Uterus (tissue), 4 donors: Measurements from ENCODE around the gene C1QTNF4. TPM values are rescaled to one million over a fixed set of nuclear protein-coding genes. Genes with fewer than 3 reads are reported as not detected.

Source experiments
- DNase-seq, 2 donors: peaks; one replicate each; pipeline ENCODE4 v3.0.0-alpha.2; 2019 to 2020
- H3K27ac ChIP-seq, 2 donors: fragments of 200-600 bp; sonication (generic); 1 replicate in 1 of 2; 2 replicates in 1 of 2; pipeline ENCODE4 v1.5.1; 2016 to 2018
- H3K27me3 ChIP-seq, 2 donors: fragments of 200-600 bp; sonication (generic); one replicate each; pipeline ENCODE4 v1.5.1; 2018 to 2019; ENCODE audit warnings: control low read depth in 1 of 2
- H3K36me3 ChIP-seq, 2 donors: fragments of 200-600 bp; sonication (generic); one replicate each; pipeline ENCODE4 v1.5.1; 2019; ENCODE audit warnings: control low read depth in 1 of 2
- H3K4me1 ChIP-seq, 2 donors: fragments of 200-600 bp; sonication (generic); one replicate each; pipeline ENCODE4 v1.5.1; 2018 to 2019; ENCODE audit warnings: control low read depth in 1 of 2
- H3K4me3 ChIP-seq, 2 donors: fragments of 200-600 bp; sonication (generic); 1 replicate in 1 of 2; 2 replicates in 1 of 2; pipeline ENCODE4 v1.5.1; 2018 to 2019; ENCODE audit warnings: mild to moderate bottlenecking in 1 of 2
- H3K9me3 ChIP-seq, 2 donors: fragments of 200-600 bp; sonication (generic); one replicate each; pipeline ENCODE4 v1.5.1; 2019; ENCODE audit warnings: control low read depth in 1 of 2
- CTCF ChIP-seq, 4 experiments: fragments of 200-600 bp in 2 of 4; fragments of 450-650 bp in 2 of 4; sonication (generic) in 2 of 4; IDR thresholded peaks; one replicate each; pipeline ENCODE4 v1.5.1; 2016 to 2019; ENCODE audit warnings: antibody characterized with exemption in 4 of 4, mild to moderate bottlenecking in 2 of 4, moderate library complexity in 1 of 4
- POLR2A ChIP-seq, 2 donors: fragments of 450-650 bp; IDR thresholded peaks; one replicate each; pipeline ENCODE4 v1.6.1; 2016; ENCODE audit warnings: antibody characterized with exemption in 2 of 2, mild to moderate bottlenecking in 1 of 2, moderate library complexity in 1 of 2
- intact Hi-C: fragments of 100-400 bp; cut with DNase I; formaldehyde crosslinking; loops from one replicate; pipeline ENCODE4 v1.15.1; 2023; ENCODE audit warnings: low total_unique reads
- total RNA-seq, 4 donors: library from RNA; depleted of rRNA in 3 of 4; stranded (reverse); fragments of >200 nt in 3 of 4; gene quantifications; one replicate each; pipeline versions ENCODE4 v1.1.0 to v1.2.4, GENCODE V29; 2014 to 2023
- donor health status: DM: yes; HTN: yes; CAD: no.

Gene C1QTNF4
- total RNA-seq, 4 donors from 2014 or later: 5.0 to 15.4 (median 14.8) TPM

DNA sequence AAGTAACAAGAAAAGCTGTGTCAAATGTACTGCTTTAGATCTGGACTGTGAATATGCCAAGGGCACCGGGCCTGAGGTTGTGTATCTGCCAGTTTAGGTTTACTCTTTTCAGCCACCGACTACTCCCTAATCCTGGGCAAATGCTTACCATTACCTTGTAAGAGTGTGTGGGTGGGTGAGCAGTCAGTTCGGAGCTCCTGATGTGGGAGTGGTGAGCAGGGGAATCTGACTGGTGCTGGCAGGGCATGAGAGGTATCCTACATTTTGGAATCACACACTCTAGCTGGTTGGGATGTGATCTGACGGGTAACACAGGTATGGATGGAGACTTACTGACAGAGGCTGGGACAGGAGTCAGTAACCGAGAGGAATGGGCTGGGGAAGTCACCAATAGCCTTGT, 10.4 kb downstream of the C1QTNF4 start:
- TF ChIP-seq POLR2A (IDR thresholded peaks at IDR 0.05) (no peak), CTCF (IDR thresholded peaks at IDR 0.05) (no peak)
- no peak overlapping the region for H3K27ac ChIP-seq
- no peaks in the 10 kb centered on the region for H3K4me1 ChIP-seq
- intact Hi-C loops: no loop called here
- no peaks in the 10 kb centered on the region for H3K27me3 ChIP-seq
- H3K4me3 ChIP-seq: no peak overlapping the region
- no peaks in the 10 kb centered on the region for H3K9me3 ChIP-seq
- H3K36me3 ChIP-seq: no peaks in the 10 kb centered on the region
- no peak for DNase-seq

DNA sequence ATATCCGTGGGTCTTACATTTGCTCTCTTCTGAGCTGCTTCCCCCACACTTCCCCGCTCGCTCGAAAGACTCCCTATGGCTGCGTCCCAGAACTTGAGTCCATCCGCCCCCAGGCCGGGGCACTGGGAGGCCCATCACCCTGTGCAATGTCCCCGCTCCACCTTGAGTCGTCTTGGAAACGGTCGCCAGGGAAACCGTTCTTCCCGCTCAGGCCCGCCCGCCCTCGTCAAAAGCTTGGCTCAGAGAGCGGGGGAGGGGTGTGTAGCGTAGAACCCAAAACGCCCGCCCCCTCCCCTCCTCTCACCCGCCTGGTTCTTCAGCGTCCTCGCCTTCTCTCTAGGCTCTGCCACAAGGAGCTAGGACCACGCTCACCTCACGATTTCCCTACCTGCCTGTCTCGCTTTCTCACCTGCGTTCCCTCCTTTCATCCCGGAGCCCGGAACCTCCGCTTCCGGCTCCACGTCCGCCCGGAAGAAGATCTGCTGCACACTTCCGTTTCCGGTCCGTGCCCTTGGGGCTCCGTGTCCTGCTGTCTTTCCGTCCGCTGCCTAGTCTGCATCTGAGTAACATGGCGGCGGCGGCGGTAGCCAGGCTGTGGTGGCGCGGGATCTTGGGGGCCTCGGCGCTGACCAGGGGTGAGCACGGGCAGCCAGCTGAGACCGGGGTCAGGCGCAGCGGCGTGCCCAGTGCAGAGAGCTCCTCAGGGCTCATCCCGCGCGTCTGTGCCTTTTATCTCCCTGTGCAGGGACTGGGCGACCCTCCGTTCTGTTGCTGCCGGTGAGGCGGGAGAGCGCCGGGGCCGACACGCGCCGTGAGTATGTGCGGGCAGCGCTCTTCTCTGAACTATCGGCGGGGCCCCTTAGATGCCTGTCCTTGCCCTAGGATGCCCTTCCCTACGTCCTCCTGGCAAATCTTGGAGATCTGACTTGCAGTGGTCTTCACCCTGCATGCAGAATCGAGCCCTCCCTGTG, 15.4 kb downstream of the C1QTNF4 start, which contains the start of the genes KBTBD4 and NDUFS3:
KBTBD4 (minus strand) TSS at position 447 of the 971 bp plus-strand sequence; CDS start at position 428, 19 bp downstream.
NDUFS3 (plus strand) TSS at position 551 of the 971 bp plus-strand sequence; CDS start at position 569, 18 bp downstream.
- Histone ChIP-seq H3K27me3 (no peaks in the 10 kb centered on the region), H3K27ac (peak within 1 kb of the TSS; percentile 85 to 91), H3K9me3 (no peaks in the 10 kb centered on the region), H3K4me1 (no peaks in the 10 kb centered on the region), H3K36me3 (no peaks in the 10 kb centered on the region), H3K4me3 (peak within 1 kb of the TSS; percentile 92 to 97)
- intact Hi-C loops: no loop called here
- TF ChIP-seq CTCF (IDR thresholded peaks at IDR 0.05) (peak in 2 of 4 experiments; percentile 11 to 29), POLR2A (IDR thresholded peaks at IDR 0.05) (peak in 1 of 2 donors; percentile 66)
- DNase-seq: peak; percentile 84 to 88

DNA sequence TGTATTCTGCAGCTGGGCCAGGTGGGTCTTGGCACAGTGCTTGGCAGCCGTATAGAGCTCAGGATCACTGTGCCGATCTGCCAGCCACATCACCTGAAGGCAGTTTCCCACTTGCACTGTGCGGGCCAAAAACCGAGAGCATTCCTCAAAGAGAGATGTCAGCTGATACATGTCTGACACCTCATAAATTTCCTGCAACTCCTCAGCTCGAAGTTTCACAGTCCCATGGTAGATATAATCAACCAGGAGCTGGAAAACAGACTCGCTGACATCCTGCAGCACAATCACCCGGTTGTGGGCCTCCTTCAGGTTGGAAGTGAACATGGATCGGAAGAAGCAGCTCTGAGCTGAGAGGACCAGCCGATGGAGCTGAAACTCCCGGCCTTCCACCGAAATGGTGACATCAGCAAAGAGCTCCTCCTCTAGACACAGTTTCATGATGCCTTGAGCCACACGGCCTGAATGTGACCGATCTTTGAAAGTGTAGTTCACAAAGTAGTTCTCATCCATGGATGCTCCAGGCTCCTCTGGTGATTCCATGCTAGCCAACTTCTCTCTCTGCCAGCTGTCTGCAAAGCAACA, 16.7 kb downstream of the C1QTNF4 start:
- peak overlapping the region in 1 of 2 donors; percentile 97 for H3K4me3 ChIP-seq
- H3K27me3 ChIP-seq: no peaks in the 10 kb centered on the region
- intact Hi-C loops: no loop called here
- no peaks in the 10 kb centered on the region for H3K9me3 ChIP-seq
- H3K36me3 ChIP-seq: no peaks in the 10 kb centered on the region
- no peak for DNase-seq
- peak overlapping the region in 1 of 2 donors; percentile 85 for H3K27ac ChIP-seq
- H3K4me1 ChIP-seq: no peaks in the 10 kb centered on the region
- TF ChIP-seq POLR2A (IDR thresholded peaks at IDR 0.05) (no peak), CTCF (IDR thresholded peaks at IDR 0.05) (no peak)

DNA sequence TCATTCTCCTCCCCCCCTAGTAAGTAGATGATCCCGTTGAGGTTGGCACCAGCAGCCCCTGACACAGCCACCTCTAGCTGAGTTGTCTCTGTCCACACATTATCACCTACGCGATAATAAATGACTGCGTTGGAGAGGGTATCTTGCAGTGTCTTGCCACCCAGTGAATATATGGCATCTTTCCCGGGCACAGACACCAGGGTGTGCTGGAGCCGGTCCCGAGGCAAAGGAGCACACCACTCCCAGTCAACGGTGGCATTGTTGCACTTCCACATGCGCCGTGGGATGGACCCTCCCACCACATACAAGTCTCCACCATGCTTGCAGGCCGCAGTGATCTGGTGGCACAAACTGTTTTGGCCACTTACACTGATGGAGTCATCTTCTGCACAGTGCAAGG, 20.9 kb downstream of the C1QTNF4 start:
- H3K36me3 ChIP-seq: no peaks in the 10 kb centered on the region
- no peaks in the 10 kb centered on the region for H3K27me3 ChIP-seq
- H3K4me1 ChIP-seq: no peaks in the 10 kb centered on the region
- no peak for TF ChIP-seq CTCF (IDR thresholded peaks at IDR 0.05)
- no peak for TF ChIP-seq POLR2A (IDR thresholded peaks at IDR 0.05)
- intact Hi-C loops: no loop called here
- DNase-seq: no peak
- H3K4me3 ChIP-seq: no peak overlapping the region
- no peaks in the 10 kb centered on the region for H3K9me3 ChIP-seq
- H3K27ac ChIP-seq: no peak overlapping the region
